Measurements from ENCODE around the gene BCORL1. TPM values are rescaled to one million over a fixed set of nuclear protein-coding genes. Genes with fewer than 3 reads are reported as not detected.

The BCORL1 gene
- total RNA-seq, 1 experiment from 2014 or later, result 32.2 TPM

DNA sequence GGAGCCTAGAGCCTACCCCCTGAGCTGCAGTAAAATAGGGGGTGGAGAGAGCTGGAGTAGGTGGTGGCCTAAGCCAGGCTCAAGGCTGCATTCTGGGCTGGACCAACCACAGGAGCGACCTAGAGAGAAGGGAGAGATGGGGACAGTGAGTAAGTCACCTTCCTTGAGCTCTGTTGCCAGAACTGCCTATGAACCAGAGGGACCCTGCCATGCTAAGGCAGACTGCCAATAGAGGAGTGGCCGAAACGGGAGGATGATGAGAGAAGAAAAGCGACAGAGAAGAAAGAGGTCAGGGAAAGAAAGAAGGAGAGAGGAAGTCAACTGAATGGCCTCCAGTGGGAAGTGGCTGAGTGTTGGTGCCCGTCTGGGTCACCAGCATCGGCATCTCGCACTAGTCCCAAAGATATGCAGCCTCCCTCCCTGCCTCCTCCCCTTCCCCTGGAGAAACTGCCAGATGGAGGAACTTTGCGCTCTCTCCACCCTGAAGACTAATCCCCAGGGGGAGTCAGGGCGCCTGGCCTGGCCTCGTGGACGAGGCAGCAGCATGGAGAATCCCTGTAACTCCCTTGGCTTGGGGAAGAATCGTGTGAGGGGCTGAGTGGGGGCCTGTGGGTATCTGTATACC lies 99.1 kb downstream of the BCORL1 start:
- Histone ChIP-seq H3K9me3 (ENCODE audit: insufficient read depth, low read depth) (no peaks in the 10 kb centered on the region), H2AFZ (no peak overlapping the region), H3K79me2 (ENCODE audit: low read depth) (peaks cover 15% of the 10 kb centered on the region), H3K27me3 (ENCODE audit: insufficient read depth, low read depth) (no peaks in the 10 kb centered on the region), H3F3A (ENCODE audit: insufficient read depth, low read depth) (peaks cover 20% of the 10 kb centered on the region), H3K9me2 (ENCODE audit: insufficient read depth) (no peaks in the 10 kb centered on the region), H3K36me3 (ENCODE audit: low read depth) (0 out of 2 replicates have a peak, but pooled peaks cover 5% of the 10 kb centered on the region), H4K20me1 (ENCODE audit: insufficient read depth) (peaks cover 16% of the 10 kb centered on the region), H3K27ac (0 out of 2 replicates have a peak overlapping the region, but pooled peaks have one; percentile 9), H3K4me1 (replicated peaks; ENCODE audit: insufficient read depth) (peaks cover 4% of the 10 kb centered on the region), H3K4me3 (no peak overlapping the region), H3K4me2 (no peak overlapping the region)
- no peak for DNase-seq
- BruUV-seq (replicated peaks), result no TSS peak
- TF ChIP-seq EZH2 (IDR thresholded peaks at IDR 0.05; ENCODE audit: low read depth) (no peak), CTCF (conservative IDR thresholded peaks at IDR 0.05) (no peak)
- POLR2A ChIA-PET (ENCODE audit: unreplicated experiment), result interaction anchor here (0.6 kb wide), 1 partner anchor 129 kb away, joined by 8 read pairs; no protein-coding TSS in a partner anchor
- CTCF ChIA-PET, result interaction anchor here (0.7 kb wide), 1 partner anchor 220 kb away, joined by 7 read pairs; no protein-coding TSS in a partner anchor
- intact Hi-C loops (cut with micrococcal nuclease; ENCODE audit: unreplicated experiment), result loop anchor here (2.0 kb wide), 1 partner anchor 43 kb away; no protein-coding TSS in a partner anchor

- no peak overlapping the region for H3K4me2 ChIP-seq
- no peak overlapping the region for H2AFZ ChIP-seq
- H4K20me1 ChIP-seq (ENCODE audit: insufficient read depth), result peaks cover 8% of the 10 kb centered on the region
- H3K27ac ChIP-seq, result no peak overlapping the region
- H3K9me2 ChIP-seq (ENCODE audit: insufficient read depth), result no peaks in the 10 kb centered on the region
- ChIA-PET POLR2A (ENCODE audit: unreplicated experiment) (no interaction called here), CTCF (no interaction called here)
- TF ChIP-seq CTCF (conservative IDR thresholded peaks at IDR 0.05) (no peak), EZH2 (IDR thresholded peaks at IDR 0.05; ENCODE audit: low read depth) (no peak)
- 0 out of 2 replicates have a peak, but pooled peaks cover 7% of the 10 kb centered on the region for H3K36me3 ChIP-seq (ENCODE audit: low read depth)
- no peaks in the 10 kb centered on the region for H3K9me3 ChIP-seq (ENCODE audit: insufficient read depth, low read depth)
- intact Hi-C loops (cut with micrococcal nuclease; ENCODE audit: unreplicated experiment), result no loop called here
- no peak overlapping the region for H3K4me3 ChIP-seq
- H3F3A ChIP-seq (ENCODE audit: insufficient read depth, low read depth), result peaks cover 20% of the 10 kb centered on the region
- no peak for DNase-seq
- no peaks in the 10 kb centered on the region for H3K27me3 ChIP-seq (ENCODE audit: insufficient read depth, low read depth)
- peaks cover 4% of the 10 kb centered on the region for H3K4me1 ChIP-seq (replicated peaks; ENCODE audit: insufficient read depth)
- no TSS peak for BruUV-seq (replicated peaks)
- peaks cover 23% of the 10 kb centered on the region for H3K79me2 ChIP-seq (ENCODE audit: low read depth)
These were observed 100.0 kb downstream of the BCORL1 start for GRCh38 chrX:130082244-130083106.

DNA sequence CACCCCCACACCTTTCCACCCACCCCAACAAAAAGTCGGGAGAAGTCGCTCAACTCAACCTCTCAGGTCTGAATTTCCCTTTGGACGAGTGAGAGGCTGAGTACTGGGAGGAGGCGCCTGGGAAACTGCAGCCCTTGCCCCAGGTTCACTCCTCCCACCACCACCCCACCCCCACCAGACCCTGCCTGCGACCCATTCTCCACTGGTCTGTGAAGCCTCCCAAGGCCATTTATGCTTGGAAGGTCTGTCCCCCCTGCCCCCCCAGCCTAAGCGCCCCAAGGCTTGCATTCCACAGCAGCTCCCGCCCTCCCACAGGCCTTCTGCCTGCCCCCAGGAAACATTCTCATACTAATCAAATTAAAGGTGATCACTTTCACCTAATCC lies 100.7 kb downstream of the BCORL1 start:
- no peak overlapping the region for H3K4me3 ChIP-seq
- ChIA-PET CTCF (no interaction called here), POLR2A (ENCODE audit: unreplicated experiment) (no interaction called here)
- H3K9me2 ChIP-seq (ENCODE audit: insufficient read depth), result no peaks in the 10 kb centered on the region
- no peak for DNase-seq
- peaks cover 23% of the 10 kb centered on the region for H3K79me2 ChIP-seq (ENCODE audit: low read depth)
- intact Hi-C loops (cut with micrococcal nuclease; ENCODE audit: unreplicated experiment), result no loop called here
- peaks cover 20% of the 10 kb centered on the region for H3F3A ChIP-seq (ENCODE audit: insufficient read depth, low read depth)
- no peaks in the 10 kb centered on the region for H3K27me3 ChIP-seq (ENCODE audit: insufficient read depth, low read depth)
- H4K20me1 ChIP-seq (ENCODE audit: insufficient read depth), result peaks cover 7% of the 10 kb centered on the region
- 0 out of 2 replicates have a peak, but pooled peaks cover 7% of the 10 kb centered on the region for H3K36me3 ChIP-seq (ENCODE audit: low read depth)
- TF ChIP-seq CTCF (conservative IDR thresholded peaks at IDR 0.05) (no peak), EZH2 (IDR thresholded peaks at IDR 0.05; ENCODE audit: low read depth) (no peak)
- no peaks in the 10 kb centered on the region for H3K9me3 ChIP-seq (ENCODE audit: insufficient read depth, low read depth)
- peak overlapping the region; percentile 16; the same call in 1 of the 2 replicates for H3K4me2 ChIP-seq
- H3K27ac ChIP-seq, result no peak overlapping the region
- H3K4me1 ChIP-seq (replicated peaks; ENCODE audit: insufficient read depth), result peaks cover 4% of the 10 kb centered on the region
- no TSS peak for BruUV-seq (replicated peaks)
- H2AFZ ChIP-seq, result no peak overlapping the region
